PFSK-1 (cell line): Measurements from ENCODE around the gene STRN4.

ENCODE experiments used
- SIN3A ChIP-seq: IDR thresholded peaks from 2 replicates; pipeline ENCODE4 v1.6.1; 2012; ENCODE audit warnings: mild to moderate bottlenecking, low read length, moderate library complexity, borderline replicate concordance; ENCODE audit not compliant: insufficient read depth
- TAF1 ChIP-seq: IDR thresholded peaks from 2 replicates; pipeline ENCODE4 v1.6.1; 2012; ENCODE audit warnings: low read length, control low read depth, borderline replicate concordance; ENCODE audit not compliant: insufficient read depth

DNA sequence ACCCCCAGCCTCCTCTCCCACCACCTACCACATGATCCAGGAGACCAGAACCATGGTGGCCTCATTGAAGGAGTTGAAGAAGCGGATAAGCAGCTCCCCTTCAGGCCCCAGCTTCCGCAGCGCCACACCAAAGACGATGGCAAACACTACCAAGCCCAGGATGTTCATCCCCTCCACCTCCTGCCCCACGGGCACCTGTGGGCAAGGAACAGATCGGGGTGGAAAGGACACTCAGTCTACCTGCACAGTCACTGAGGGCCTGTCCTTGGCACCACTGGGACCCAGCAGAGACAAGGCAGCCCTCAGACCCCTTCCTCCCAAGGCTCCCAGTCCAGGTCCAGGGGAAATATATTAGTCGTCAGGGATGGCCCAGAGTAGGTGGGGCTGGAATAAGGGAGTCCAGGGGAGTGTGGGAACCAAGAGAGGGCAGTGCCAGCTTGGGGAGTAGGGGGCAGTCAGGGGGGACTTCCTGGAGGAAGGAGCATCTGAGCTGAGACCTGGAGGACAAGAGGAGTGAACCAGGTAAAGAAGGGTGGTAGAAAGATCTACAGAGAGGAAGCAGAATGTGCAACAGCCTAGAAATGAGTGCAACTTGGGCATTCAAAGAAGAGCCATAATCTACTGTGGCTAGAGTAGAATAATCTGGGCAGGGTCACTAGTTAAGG is 36.2 kb upstream of the STRN4 start:
- TF ChIP-seq SIN3A: no peak
- no peak for TF ChIP-seq TAF1
